Vagina (tissue), 2 donors: ENCODE data around the gene RGMB.

Experiments used
- CTCF ChIP-seq, 3 experiments: fragments of 450-650 bp in 2 of 3; fragments of 200-600 bp in 1 of 3; sonication (generic) in 1 of 3; IDR thresholded peaks; one replicate each; pipeline ENCODE4 v1.5.1; 2017 to 2019; ENCODE audit warnings: antibody characterized with exemption in 3 of 3, mild to moderate bottlenecking in 2 of 3, moderate library complexity in 2 of 3
- POLR2AphosphoS5 ChIP-seq, 2 donors: sonication (generic); formaldehyde crosslinking; IDR thresholded peaks; one replicate each; pipeline ENCODE4 v1.9.0; 2017; ENCODE audit warnings: antibody characterized with exemption in 2 of 2, mild to moderate bottlenecking in 2 of 2, low read depth in 1 of 2; ENCODE audit not compliant: insufficient read depth in 1 of 2

GRCh38 chr5:98793223-98793622, 19.8 kb downstream of the RGMB start:
- no peak for TF ChIP-seq CTCF (IDR thresholded peaks at IDR 0.05)
- no peak for TF ChIP-seq POLR2AphosphoS5 (IDR thresholded peaks at IDR 0.05; ENCODE audit: insufficient read depth in 1 of 2, low read depth in 1 of 2)
